ENCODE measurements around the gene UBE3D. TPM values are rescaled to one million over a fixed set of nuclear protein-coding genes. Genes with fewer than 3 reads are reported as not detected.
"Not testable (repeated sequence)": the region's sequence is repeated elsewhere in the genome, so short reads cannot be mapped to it uniquely, and the experiment has no call there.

Gene UBE3D
- total RNA-seq, 1 experiment from 2014 or later, result 14.0 TPM

- Mint-ChIP-seq H3K9me3 (peaks cover 32% of the 10 kb centered on the region), H3K4me3 (no peak overlapping the region), H3K4me1 (0 out of 2 replicates have a peak, but pooled peaks cover 3% of the 10 kb centered on the region), H3K27ac (no peak overlapping the region), H3K27me3 (ENCODE audit: low read depth) (no peaks in the 10 kb centered on the region), H3K36me3 (peaks cover 45% of the 10 kb centered on the region)
- TF ChIP-seq NR3C1 (CRISPR knock-in tag; conservative IDR thresholded peaks at IDR 0.05; ENCODE audit: low read depth) (no peak), ATF6 (CRISPR knock-in tag; IDR thresholded peaks at IDR 0.05) (no peak), ZBTB43 (CRISPR knock-in tag; IDR thresholded peaks at IDR 0.05) (no peak), ZNF219 (CRISPR knock-in tag; IDR thresholded peaks at IDR 0.05; ENCODE audit: borderline replicate concordance) (no peak), ZNF121 (CRISPR knock-in tag; IDR thresholded peaks at IDR 0.05) (no peak), JUN (CRISPR knock-in tag; IDR thresholded peaks at IDR 0.05) (no peak), JAZF1 (CRISPR knock-in tag; IDR thresholded peaks at IDR 0.05) (no peak), ZNF671 (CRISPR knock-in tag; IDR thresholded peaks at IDR 0.05) (no peak), RELA (CRISPR knock-in tag; IDR thresholded peaks at IDR 0.05; ENCODE audit: borderline replicate concordance) (no peak), ATF3 (CRISPR knock-in tag; conservative IDR thresholded peaks at IDR 0.05) (no peak), USF2 (CRISPR knock-in tag; IDR thresholded peaks at IDR 0.05) (no peak), ZNF281 (CRISPR knock-in tag; IDR thresholded peaks at IDR 0.05) (no peak), MLX (CRISPR knock-in tag; IDR thresholded peaks at IDR 0.05) (no peak), SMAD4 (CRISPR knock-in tag; IDR thresholded peaks at IDR 0.05) (no peak), MXD4 (CRISPR knock-in tag; IDR thresholded peaks at IDR 0.05; ENCODE audit: borderline replicate concordance) (no peak), RORB (CRISPR knock-in tag; IDR thresholded peaks at IDR 0.05) (no peak), TEAD1 (CRISPR knock-in tag; IDR thresholded peaks at IDR 0.05) (no peak)
- ChIA-PET CTCF (no interaction called here), POLR2A (no interaction called here)
- ATAC-seq (no peak), DNase-seq (ENCODE audit: low spot score) (no peak)
Observed at GRCh38 chr6:82951389-82951788, 114.3 kb downstream of the UBE3D start.

GRCh38 chr6:82930915-82931314 is 134.7 kb downstream of the UBE3D start:
- ATAC-seq; H3K27ac Mint-ChIP-seq; DNase-seq (ENCODE audit: low spot score); H3K4me3 Mint-ChIP-seq; CTCF ChIA-PET; POLR2A ChIA-PET: not testable (repeated sequence)
- peaks cover 10% of the 10 kb centered on the region for H3K4me1 Mint-ChIP-seq
- H3K9me3 Mint-ChIP-seq, result peaks cover 65% of the 10 kb centered on the region
- peaks cover 66% of the 10 kb centered on the region for H3K36me3 Mint-ChIP-seq
- peaks cover 11% of the 10 kb centered on the region for H3K27me3 Mint-ChIP-seq (ENCODE audit: low read depth)
